H1 (cell line): ENCODE measurements around the gene C1QA. TPM values are rescaled to one million over a fixed set of nuclear protein-coding genes. Genes with fewer than 3 reads are reported as not detected.

Source experiments
- CHD2 ChIP-seq: IDR thresholded peaks from 2 replicates; pipeline ENCODE4 v1.6.1; 2012; ENCODE audit warnings: low read length, improper control_type of control experiment
- MAX ChIP-seq: IDR thresholded peaks from 2 replicates; pipeline ENCODE4 v1.6.1; 2012; ENCODE audit warnings: inconsistent platforms
- SIX5 ChIP-seq: IDR thresholded peaks from 2 replicates; pipeline ENCODE4 v1.6.1; 2011; ENCODE audit warnings: mild to moderate bottlenecking, low read depth, low read length
- polyA plus RNA-seq, 7 experiments: library from polyadenylated mRNA; depleted of rRNA in 3 of 7; stranded (reverse) in 5 of 7; unstranded in 2 of 7; fragments of >200 nt in 5 of 7; fragments of 200-250 nt in 2 of 7; gene quantifications; 1 replicate in 5 of 7; 2 replicates in 1 of 7; 4 replicates in 1 of 7; pipeline versions ENCODE4 v1.2.1 to v1.2.3, GENCODE V29; 2011 to 2013; ENCODE audit warnings: missing spikeins in 2 of 7, mixed read lengths in 2 of 7
- total RNA-seq: library from RNA; stranded (reverse); fragmentation: NEBNext Ultra II Directional; extraction: Animal tissue kit (Norgen Biotek cat#: 25700); gene quantifications from 2 replicates; pipeline ENCODE4 v1.2.1, GENCODE V29; 2021
- TF ChIP-seq, protein P1 (sequence below), 3 experiments: IDR thresholded peaks; 1 replicate in 2 of 3; 2 replicates in 1 of 3; pipeline versions ENCODE4 v1.5.1 to v1.6.1; 2011; ENCODE audit warnings: low read length in 3 of 3, mild to moderate bottlenecking in 3 of 3, inconsistent platforms in 2 of 3, low read depth in 1 of 3, moderate library complexity in 1 of 3; ENCODE audit not compliant: insufficient read depth in 1 of 3; ENCODE audit errors: control extremely low read depth in 1 of 3

C1QA gene
- total and polyA plus RNA-seq, 2 of the 8 experiments (the other 6 are each of a cell fraction or from before 2014, with no cell fraction given), result not detected

DNA sequence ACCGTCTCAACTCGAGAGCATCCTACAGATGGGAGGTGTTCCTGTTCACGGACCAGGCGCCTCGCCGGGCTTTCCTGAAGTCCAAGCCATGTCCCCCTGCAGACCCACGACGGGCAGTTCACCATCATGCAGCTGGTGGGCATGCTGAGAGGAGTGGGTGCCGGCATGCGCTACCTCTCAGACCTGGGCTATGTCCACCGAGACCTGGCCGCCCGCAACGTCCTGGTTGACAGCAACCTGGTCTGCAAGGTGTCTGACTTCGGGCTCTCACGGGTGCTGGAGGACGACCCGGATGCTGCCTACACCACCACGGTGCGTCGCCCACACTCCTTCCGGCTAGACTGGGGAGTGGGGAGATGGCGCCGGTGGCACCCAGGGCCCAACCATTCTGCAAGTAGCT, 37.7 kb upstream of the C1QA start (continued):
- TF ChIP-seq, protein P1, sequence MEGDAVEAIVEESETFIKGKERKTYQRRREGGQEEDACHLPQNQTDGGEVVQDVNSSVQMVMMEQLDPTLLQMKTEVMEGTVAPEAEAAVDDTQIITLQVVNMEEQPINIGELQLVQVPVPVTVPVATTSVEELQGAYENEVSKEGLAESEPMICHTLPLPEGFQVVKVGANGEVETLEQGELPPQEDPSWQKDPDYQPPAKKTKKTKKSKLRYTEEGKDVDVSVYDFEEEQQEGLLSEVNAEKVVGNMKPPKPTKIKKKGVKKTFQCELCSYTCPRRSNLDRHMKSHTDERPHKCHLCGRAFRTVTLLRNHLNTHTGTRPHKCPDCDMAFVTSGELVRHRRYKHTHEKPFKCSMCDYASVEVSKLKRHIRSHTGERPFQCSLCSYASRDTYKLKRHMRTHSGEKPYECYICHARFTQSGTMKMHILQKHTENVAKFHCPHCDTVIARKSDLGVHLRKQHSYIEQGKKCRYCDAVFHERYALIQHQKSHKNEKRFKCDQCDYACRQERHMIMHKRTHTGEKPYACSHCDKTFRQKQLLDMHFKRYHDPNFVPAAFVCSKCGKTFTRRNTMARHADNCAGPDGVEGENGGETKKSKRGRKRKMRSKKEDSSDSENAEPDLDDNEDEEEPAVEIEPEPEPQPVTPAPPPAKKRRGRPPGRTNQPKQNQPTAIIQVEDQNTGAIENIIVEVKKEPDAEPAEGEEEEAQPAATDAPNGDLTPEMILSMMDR (IDR thresholded peaks at IDR 0.05; ENCODE audit: control extremely low read depth in 1 of 3, insufficient read depth in 1 of 3, low read depth in 1 of 3, low read length in 3 of 3), result no peak
- TF ChIP-seq CHD2 (no peak), MAX (no peak), SIX5 (no peak)
